Endometrial microvascular endothelial cells (primary cell): Measurements from ENCODE around the gene DCLRE1A. TPM values are rescaled to one million over a fixed set of nuclear protein-coding genes. Genes with fewer than 3 reads are reported as not detected.
"Not testable (repeated sequence)": the region's sequence is repeated elsewhere in the genome, so short reads cannot be mapped to it uniquely, and the experiment has no call there.

ENCODE experiments used
- in situ Hi-C: cut with HindIII; loops from 2 replicates; pipeline ENCODE4 v1.10.0; 2017; ENCODE audit warnings: low sequenced_read_pairs, low pct_unique_long_range_greater_than_20kb; ENCODE audit errors: inconsistent ontology term
- total RNA-seq: library from RNA; depleted of rRNA; stranded (reverse); fragments of >200 nt; gene quantifications from one replicate; pipeline ENCODE4 v1.2.3, GENCODE V29; 2015; ENCODE audit errors: inconsistent ontology term

DCLRE1A gene
- total RNA-seq, 1 donor from 2014 or later, result 6.8 TPM

DNA sequence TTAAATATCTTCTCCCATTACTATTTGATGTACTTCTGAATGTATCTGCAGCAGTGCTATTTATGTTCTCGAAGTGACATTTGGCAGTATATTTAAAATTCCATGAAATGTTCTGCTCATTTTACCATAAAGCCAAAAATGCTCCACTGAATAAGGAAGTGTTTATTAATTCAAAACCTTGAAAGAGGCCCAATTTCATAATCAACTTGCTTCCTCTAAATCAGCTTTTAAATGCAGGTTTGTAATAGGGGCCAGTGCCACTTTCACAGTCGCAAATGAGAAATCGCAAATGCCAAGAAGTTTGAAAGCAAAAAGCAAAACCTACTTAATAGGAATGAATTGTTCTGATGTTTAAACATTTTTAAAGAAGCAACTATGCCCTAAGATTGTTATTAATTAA lies 12.0 kb upstream of the DCLRE1A start:
- in situ Hi-C loops, result no loop called here

- in situ Hi-C loops, result no loop called here
Measured at GRCh38 chr10:113859261-113859660, 5.4 kb upstream of the DCLRE1A start.

- in situ Hi-C loops, result no loop called here
Measured at GRCh38 chr10:113858541-113858940, 4.7 kb upstream of the DCLRE1A start.

- in situ Hi-C loops, result no loop called here
Measured at GRCh38 chr10:113857210-113857609, 3.3 kb upstream of the DCLRE1A start.

- in situ Hi-C loops, result no loop called here
Measured at GRCh38 chr10:113856563-113856962, 2.7 kb upstream of the DCLRE1A start.

DNA sequence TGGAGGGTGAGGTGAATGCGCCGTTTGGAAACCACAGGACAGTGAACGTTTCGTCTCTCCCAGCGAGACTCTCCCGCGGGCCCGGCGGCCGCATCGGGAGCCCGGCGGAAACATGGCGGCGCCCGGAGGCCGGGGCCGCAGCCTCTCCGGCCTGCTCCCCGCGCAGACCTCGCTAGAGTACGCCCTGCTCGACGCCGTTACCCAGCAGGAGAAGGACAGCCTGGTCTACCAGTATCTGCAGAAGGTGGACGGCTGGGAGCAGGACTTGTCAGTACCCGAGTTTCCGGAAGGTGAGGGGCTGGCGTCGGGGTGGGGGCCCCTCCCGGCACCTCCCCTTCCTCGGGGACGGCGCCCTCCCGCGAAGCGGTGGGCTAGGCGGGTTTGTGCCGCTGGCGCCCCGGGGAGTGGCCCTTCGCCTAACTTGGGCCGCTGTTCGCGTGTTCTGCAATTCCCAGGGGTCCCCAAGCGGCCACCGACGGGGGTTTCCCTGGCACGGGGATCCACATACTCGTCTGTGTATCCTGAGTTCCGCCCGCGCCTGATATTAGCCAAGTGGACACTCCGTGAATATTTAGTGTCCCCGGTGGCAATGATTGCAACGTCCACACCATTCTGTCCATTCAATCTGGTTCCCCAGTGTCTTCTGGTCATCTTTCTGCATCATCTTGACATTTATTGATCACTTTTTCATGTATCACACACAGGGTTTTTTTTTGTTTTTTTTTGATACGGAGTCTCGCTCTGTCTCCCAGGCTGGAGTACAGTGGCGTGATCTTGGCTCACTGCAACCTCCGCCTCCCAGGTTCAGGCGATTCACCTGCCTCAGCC lies 1.1 kb upstream of the DCLRE1A start:
- in situ Hi-C loops, result no loop called here

DNA sequence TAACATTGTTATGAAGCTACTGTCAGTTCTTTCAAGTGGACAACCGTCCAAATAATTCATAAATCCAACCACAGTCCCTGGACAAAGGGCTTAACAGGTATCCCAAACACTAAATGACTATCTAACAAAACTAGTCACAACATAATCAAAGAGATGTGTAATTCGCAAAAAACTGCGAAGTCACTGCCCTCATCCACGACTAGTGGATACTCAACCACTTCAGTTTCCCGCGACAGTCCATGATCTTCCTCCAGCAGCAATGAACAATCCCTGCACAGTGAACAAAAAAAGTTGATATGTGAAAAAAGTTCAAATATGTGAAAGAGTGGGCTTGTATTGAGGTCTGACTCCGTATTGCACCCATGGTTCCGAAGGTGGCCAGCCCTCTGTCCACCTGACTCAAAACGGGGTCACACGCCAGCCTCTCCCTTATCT lies 287 bp downstream of the DCLRE1A start:
- in situ Hi-C loops, result no loop called here

GRCh38 chr10:113849946-113850345 lies 3.9 kb downstream of the DCLRE1A start:
- in situ Hi-C loops, result no loop called here

GRCh38 chr10:113849140-113849803 lies 4.6 kb downstream of the DCLRE1A start:
- in situ Hi-C loops, result no loop called here

DNA sequence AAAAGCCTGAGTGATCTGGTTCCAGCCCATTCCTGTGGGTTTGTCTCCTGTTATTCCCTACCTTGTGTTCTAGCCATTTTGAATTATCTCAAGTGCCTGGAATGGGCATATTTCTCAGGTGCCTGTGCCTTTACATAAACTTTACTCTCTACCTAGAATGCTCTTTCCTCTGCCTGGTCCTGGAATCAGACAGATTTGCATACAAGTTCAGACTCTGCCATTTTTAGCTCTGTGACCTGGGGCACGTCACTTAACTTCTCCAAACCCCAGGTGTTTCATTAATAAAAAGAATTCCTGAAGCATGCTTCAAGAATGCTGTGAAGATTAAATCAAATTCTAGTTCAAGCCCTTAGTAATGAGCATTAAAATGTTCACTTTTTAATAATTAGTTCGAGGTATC lies 7.8 kb downstream of the DCLRE1A start:
- in situ Hi-C loops, result no loop called here

DNA sequence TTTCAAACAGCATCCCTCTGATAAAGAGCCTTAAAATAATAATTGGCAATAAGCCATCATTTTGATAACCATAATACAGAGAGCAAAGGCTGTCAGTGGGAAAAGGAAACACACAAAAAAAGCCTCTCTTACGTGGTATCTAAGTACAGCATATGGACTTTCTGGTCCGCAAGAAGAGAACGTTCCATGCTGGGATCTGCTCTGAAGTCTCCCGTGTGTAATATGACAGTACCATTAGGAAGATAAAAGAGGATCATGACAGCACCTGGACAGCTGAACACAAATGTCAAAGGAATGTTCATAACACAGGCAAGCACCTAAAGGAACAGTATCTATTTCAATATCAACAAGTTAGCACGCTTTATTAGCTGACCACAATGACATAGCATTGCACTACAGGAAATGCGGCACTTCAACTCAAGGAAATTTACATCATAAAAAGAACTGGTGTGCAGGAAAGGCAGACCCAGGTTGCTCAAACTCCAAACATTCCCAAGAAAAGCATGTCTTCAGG lies 9.9 kb downstream of the DCLRE1A start:
- in situ Hi-C loops, result no loop called here

DNA sequence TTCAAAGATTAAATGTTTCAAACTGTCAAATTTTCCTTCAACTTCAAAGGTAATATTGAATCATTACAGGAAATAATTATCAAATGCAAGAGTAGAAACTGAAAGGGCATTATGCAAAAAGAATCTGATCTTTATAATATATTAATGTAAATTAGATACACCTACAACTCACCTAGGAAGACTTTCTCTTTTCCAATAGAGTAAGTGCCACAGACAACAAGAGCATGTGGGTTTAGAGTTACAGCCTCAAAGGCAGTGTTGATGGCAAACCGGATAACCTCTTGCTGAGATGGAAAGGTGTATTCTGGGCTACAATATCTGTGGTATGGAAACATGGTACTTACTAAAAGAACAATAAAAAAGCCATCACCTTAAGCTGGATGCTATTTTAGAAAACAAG lies 11.7 kb downstream of the DCLRE1A start:
- in situ Hi-C loops, result no loop called here

GRCh38 chr10:113828567-113828966 lies 25.3 kb downstream of the DCLRE1A start:
- in situ Hi-C loops, result not testable (repeated sequence)

DNA sequence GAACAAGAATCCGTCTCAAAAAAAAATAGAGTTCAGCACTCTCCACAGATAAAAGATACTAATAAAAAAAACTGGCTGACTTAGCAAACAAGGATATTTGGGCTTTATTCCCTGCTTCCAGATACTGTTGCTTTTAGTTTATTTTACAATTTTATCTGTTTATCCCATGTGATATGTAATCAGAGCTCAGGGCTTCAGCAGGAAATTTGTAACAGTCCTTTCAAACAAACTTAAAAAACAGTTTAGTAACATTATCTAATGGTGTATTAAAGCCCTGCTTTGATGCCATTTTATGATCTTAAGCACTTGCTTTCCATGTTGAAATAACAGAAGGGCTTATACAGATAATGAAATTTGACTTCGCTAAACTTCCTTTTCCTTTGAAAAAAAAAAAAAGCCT lies 28.1 kb downstream of the DCLRE1A start:
- in situ Hi-C loops, result no loop called here

GRCh38 chr10:113823389-113823788 lies 30.5 kb downstream of the DCLRE1A start:
- in situ Hi-C loops, result no loop called here

- in situ Hi-C loops, result no loop called here
Measured at GRCh38 chr10:113822174-113822573, 31.7 kb downstream of the DCLRE1A start.

DNA sequence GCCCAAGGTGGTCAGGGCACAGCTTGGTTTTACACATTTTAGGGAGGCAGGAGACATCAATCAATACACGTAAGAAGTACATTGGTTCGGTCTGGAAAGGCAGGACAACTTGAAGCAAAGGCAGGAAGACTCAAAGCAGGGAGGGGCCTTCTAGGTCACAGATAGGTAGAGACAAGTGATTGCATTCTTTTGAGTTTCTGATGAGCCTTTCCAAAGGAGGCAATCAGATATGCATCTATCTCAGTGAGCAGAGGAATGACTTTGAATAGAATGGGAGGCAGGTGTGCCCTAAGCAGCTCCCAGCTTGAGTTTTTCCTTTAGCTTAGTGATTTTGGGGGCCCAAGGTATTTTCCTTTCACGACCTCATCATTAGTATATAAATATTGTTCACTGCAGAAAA lies 32.6 kb downstream of the DCLRE1A start:
- in situ Hi-C loops, result not testable (repeated sequence)

DNA sequence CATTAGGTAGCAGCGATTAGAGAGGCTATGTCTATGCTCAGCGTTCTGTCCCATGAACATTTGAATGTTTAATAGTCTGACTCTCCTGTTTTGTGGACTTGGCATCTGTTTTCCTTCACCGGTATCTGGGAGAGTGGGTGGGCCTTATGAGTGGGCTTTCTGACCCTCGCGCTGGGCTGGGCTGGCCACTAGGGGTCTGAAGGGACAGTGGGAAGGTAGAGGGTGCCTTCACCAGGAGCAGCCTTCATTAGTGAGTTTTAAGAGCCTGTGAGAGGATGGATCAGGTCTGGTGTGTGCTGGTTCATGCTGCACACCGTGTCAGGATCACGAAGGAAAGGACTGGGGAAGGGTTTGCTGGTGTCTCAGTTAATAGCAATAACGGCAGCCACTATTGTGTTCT lies 33.4 kb downstream of the DCLRE1A start:
- in situ Hi-C loops, result no loop called here

DNA sequence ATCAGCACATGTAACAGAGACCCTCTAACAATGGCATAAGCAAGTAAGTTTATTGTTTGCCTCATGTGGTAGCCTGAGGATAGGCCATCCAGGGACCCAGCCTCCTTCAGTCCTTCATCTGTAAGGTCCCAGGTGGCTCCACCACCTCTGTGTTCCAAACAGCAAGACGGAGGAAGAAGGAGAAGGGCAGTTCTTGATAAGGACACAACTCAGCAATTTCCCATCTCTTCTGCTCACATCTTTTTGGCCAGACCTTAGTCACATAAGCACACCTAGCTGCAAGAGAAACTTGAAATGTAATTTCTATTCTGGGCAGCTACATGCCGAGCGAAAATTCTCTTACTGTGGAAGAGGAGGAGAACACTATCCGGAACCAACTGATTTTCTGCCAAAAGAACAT lies 33.9 kb downstream of the DCLRE1A start:
- in situ Hi-C loops, result no loop called here

DNA sequence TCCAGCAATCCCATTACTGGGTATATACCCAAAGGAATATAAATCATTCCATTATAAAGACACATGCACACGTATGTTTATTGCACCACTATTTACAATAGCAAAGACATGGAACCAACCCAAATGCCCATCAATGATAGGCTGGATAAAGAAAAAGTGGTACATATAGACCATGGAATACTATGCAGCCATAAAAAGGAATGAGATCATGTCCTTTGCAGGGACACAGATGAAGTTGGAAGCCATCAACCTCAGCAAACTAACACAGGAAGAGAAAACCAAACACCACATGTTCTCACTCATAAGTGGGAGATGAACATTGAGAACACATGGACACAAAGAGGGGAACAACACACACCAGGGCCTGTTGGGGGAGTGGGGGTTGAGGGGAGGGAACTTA lies 39.2 kb downstream of the DCLRE1A start:
- in situ Hi-C loops, result not testable (repeated sequence)
